Panc1 (cell line): ENCODE data around the gene NDOR1. TPM values are rescaled to one million over a fixed set of nuclear protein-coding genes. Genes with fewer than 3 reads are reported as not detected.

Source experiments
- ATAC-seq: fragments of 200-7000 bp; cut with Tn5 transposase; 2 replicates; pipeline ENCODE4 v1.9.1; 2020; ENCODE audit warnings: mild to moderate bottlenecking, moderate library complexity
- BruUV-seq: library from RNA; stranded (reverse); fragments of 400-500 nt; replicated peaks from 2 replicates; lab custom pipeline; 2021; lab: Mats Ljungman, UMichigan
- CTCF ChIA-PET: fragments of 300-600 bp; sonication (Branson Sonifier 250); formaldehyde crosslinking; loops from one replicate; lab custom pipeline; 2022; ENCODE audit warnings: antibody characterized with exemption; lab: Charles Lee
- POLR2A ChIA-PET: fragments of 300-600 bp; sonication (Branson Sonifier 250); formaldehyde crosslinking; loops from one replicate; lab custom pipeline; 2022; ENCODE audit warnings: antibody characterized with exemption; lab: Charles Lee
- DNase-seq: peaks from one replicate; pipeline ENCODE4 v3.0.0-alpha.2; 2010; ENCODE audit warnings: low read depth, low spot score
- H3K27ac ChIP-seq: 2 replicates; pipeline ENCODE4 v1.5.1; 2011; ENCODE audit warnings: mild to moderate bottlenecking, low read length, inconsistent platforms
- H3K27me3 ChIP-seq: fragments of 200-500 bp; sonication (Bioruptor generic); 2 replicates; pipeline ENCODE4 v1.6.0; 2014; ENCODE audit warnings: low read length, inconsistent platforms; ENCODE audit not compliant: control insufficient read depth, insufficient read depth
- H3K36me3 ChIP-seq: fragments of 200-500 bp; sonication (Bioruptor generic); 2 replicates; pipeline ENCODE4 v1.5.1; 2014; ENCODE audit warnings: inconsistent platforms, mild to moderate bottlenecking, low read length, moderate library complexity; ENCODE audit not compliant: control insufficient read depth, insufficient read depth
- H3K4me1 ChIP-seq: 2 replicates; pipeline ENCODE4 v1.5.1; 2011; ENCODE audit warnings: inconsistent platforms, mild to moderate bottlenecking, low read length, moderate library complexity; ENCODE audit not compliant: control insufficient read depth, insufficient read depth
- H3K4me3 ChIP-seq, 2 experiments: 2 replicates each; pipeline ENCODE4 v1.5.1; 2011 to 2012; ENCODE audit warnings: low read depth in 2 of 2, low read length in 2 of 2, mild to moderate bottlenecking in 2 of 2, inconsistent platforms in 1 of 2, moderate library complexity in 1 of 2
- H3K9me3 ChIP-seq: fragments of 200-500 bp; sonication (Bioruptor generic); 2 replicates; pipeline ENCODE4 v1.5.1; 2014; ENCODE audit warnings: low read depth, mild to moderate bottlenecking, inconsistent platforms, low read length, moderate library complexity; ENCODE audit not compliant: control insufficient read depth, insufficient read depth
- POLR2AphosphoS5 ChIP-seq: IDR thresholded peaks from 2 replicates; pipeline ENCODE4 v1.6.1; 2012; ENCODE audit warnings: mild to moderate bottlenecking, low read depth, low read length, moderate library complexity
- REST ChIP-seq, 2 experiments: IDR thresholded peaks; 2 replicates each; pipeline ENCODE4 v1.6.1; 2011 to 2012; ENCODE audit warnings: low read depth in 2 of 2, control low read depth in 1 of 2, low read length in 1 of 2, mild to moderate bottlenecking in 1 of 2, moderate library complexity in 1 of 2; ENCODE audit not compliant: insufficient read depth in 1 of 2
- SIN3A ChIP-seq: IDR thresholded peaks from 2 replicates; pipeline ENCODE4 v1.6.1; 2012; ENCODE audit warnings: low read depth, mild to moderate bottlenecking, low read length, moderate library complexity, borderline replicate concordance; ENCODE audit not compliant: insufficient read depth
- TCF7L2 ChIP-seq: IDR thresholded peaks from 2 replicates; pipeline ENCODE4 v1.6.1; 2011; ENCODE audit warnings: mild to moderate bottlenecking, low read depth, low read length, inconsistent platforms
- in situ Hi-C: cut with HindIII; loops from 2 replicates; pipeline ENCODE4 v1.10.0; 2016; ENCODE audit warnings: low sequenced_read_pairs, low pct_unique_long_range_greater_than_20kb
- intact Hi-C: fragments of 100-400 bp; cut with micrococcal nuclease; formaldehyde crosslinking; loops from one replicate; pipeline ENCODE4 v1.10.0; 2022; ENCODE audit not compliant: unreplicated experiment
- total RNA-seq: library from RNA; stranded (reverse); gene quantifications from one replicate; pipeline ENCODE4 v1.2.1, GENCODE V29; 2021; ENCODE audit not compliant: unreplicated experiment
- TF ChIP-seq, protein P1 (sequence below): fragments of 450-650 bp; IDR thresholded peaks from 2 replicates; pipeline ENCODE4 v1.5.1; 2017; ENCODE audit warnings: mild to moderate bottlenecking

The NDOR1 gene
- total RNA-seq, 1 experiment from 2014 or later = 15.6 TPM

DNA sequence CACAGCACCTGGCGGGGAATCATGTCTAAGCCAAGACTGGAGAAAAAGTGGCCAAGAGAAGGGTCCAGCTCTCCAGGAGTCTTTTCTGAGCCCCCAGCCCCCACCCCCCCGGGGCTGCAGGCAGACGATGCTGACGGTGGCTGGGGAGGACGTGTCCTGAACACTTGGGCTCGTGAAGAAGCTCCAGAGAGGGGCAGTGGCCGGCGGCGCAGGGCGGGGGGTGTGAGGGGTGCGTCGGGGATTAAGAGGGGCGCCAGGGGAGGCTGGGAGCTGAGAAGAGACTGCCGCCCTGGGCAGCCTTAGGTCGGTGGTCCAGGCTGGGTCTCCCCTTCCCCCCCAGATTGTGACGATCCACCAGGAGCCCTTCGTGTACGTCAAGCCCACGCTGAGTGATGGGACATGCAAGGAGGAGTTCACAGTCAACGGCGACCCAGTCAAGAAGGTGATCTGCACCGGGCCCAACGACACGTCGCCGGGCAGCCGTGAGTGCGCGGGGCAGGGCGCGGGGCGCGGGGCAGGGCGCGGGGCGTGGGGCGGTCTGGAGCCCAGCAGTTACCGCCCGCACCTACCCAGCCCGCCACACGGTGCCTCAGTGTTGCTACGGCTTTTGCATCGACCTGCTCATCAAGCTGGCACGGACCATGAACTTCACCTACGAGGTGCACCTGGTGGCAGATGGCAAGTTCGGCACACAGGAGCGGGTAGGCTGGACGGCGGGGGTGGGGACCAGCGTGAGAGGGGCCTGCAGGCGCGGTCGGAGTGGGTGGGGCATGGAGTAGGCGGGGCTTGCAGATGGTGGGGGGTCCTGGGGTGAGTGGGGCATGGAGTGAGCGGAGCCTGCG lies 44.6 kb upstream of the NDOR1 start:
- BruUV-seq = no TSS peak
- Histone ChIP-seq H3K4me1 (peaks cover 4% of the 10 kb centered on the region; the same call in 1 of the 2 replicates), H3K27me3 (no peaks in the 10 kb centered on the region), H3K27ac (no peak overlapping the region), H3K4me3 (no peak overlapping the region), H3K36me3 (no peaks in the 10 kb centered on the region), H3K9me3 (no peaks in the 10 kb centered on the region)
- POLR2A ChIA-PET = no interaction called here
- TF ChIP-seq POLR2AphosphoS5 (no peak), REST (IDR thresholded peaks at IDR 0.05; ENCODE audit: insufficient read depth in 1 of 2, low read depth in 2 of 2, low read length in 1 of 2) (no peak), SIN3A (no peak), TCF7L2 (no peak)
- TF ChIP-seq, protein P1, sequence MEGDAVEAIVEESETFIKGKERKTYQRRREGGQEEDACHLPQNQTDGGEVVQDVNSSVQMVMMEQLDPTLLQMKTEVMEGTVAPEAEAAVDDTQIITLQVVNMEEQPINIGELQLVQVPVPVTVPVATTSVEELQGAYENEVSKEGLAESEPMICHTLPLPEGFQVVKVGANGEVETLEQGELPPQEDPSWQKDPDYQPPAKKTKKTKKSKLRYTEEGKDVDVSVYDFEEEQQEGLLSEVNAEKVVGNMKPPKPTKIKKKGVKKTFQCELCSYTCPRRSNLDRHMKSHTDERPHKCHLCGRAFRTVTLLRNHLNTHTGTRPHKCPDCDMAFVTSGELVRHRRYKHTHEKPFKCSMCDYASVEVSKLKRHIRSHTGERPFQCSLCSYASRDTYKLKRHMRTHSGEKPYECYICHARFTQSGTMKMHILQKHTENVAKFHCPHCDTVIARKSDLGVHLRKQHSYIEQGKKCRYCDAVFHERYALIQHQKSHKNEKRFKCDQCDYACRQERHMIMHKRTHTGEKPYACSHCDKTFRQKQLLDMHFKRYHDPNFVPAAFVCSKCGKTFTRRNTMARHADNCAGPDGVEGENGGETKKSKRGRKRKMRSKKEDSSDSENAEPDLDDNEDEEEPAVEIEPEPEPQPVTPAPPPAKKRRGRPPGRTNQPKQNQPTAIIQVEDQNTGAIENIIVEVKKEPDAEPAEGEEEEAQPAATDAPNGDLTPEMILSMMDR = no peak
- in situ Hi-C loops (no loop called here), intact Hi-C loops (no loop called here)
- DNase-seq (no peak), ATAC-seq (peak; percentile 1; the same call in 1 of the 2 replicates)
- CTCF ChIA-PET = no interaction called here

- peaks cover 4% of the 10 kb centered on the region; the same call in 1 of the 2 replicates for H3K4me1 ChIP-seq
- TF ChIP-seq POLR2AphosphoS5 (no peak), SIN3A (no peak), REST (IDR thresholded peaks at IDR 0.05; ENCODE audit: insufficient read depth in 1 of 2, low read depth in 2 of 2, low read length in 1 of 2) (no peak), TCF7L2 (no peak)
- TF ChIP-seq, protein P1 = no peak
- ChIA-PET CTCF (interaction anchor here (1.2 kb wide), 1 partner anchor 34 kb away, joined by 5 read pairs; no protein-coding TSS in a partner anchor), POLR2A (no interaction called here)
- H3K4me3 ChIP-seq = peak overlapping the region; percentile 32 to 52
- no peaks in the 10 kb centered on the region for H3K27me3 ChIP-seq
- DNase-seq = no peak
- no peaks in the 10 kb centered on the region for H3K9me3 ChIP-seq
- no peaks in the 10 kb centered on the region for H3K36me3 ChIP-seq
- no TSS peak for BruUV-seq
- no peak overlapping the region for H3K27ac ChIP-seq
- intact Hi-C loops (no loop called here), in situ Hi-C loops (no loop called here)
- peak; percentile 23 for ATAC-seq
These were observed 43.7 kb upstream of the NDOR1 start for GRCh38 chr9:137161558-137162486.
